Erythroblast (primary cell): ENCODE data around the gene DNAJC16.

Source experiments
- GATA1 ChIP-seq: IDR thresholded peaks from 2 replicates; pipeline ENCODE4 v1.6.1; 2011; ENCODE audit warnings: low read depth, mild to moderate bottlenecking, control low read depth, low read length, moderate library complexity
- POLR2A ChIP-seq: IDR thresholded peaks from 2 replicates; pipeline ENCODE4 v1.6.1; 2011; ENCODE audit warnings: mild to moderate bottlenecking, low read length

- TF ChIP-seq POLR2A: no peak
- TF ChIP-seq GATA1: no peak
Measured at GRCh38 chr1:15624133-15624714, 97.6 kb downstream of the DNAJC16 start.
